Muscle layer of colon (tissue), 2 donors: ENCODE measurements around the gene NT5M.
"Not testable (repeated sequence)": the region's sequence is repeated elsewhere in the genome, so short reads cannot be mapped to it uniquely, and the experiment has no call there.

Experiments used
- H3K27ac ChIP-seq: one replicate; pipeline ENCODE4 v1.7.0; 2013; ENCODE audit warnings: low read depth, mild to moderate bottlenecking, low read length, moderate library complexity
- H3K27me3 ChIP-seq, 2 donors: one replicate each; pipeline ENCODE4 v1.7.0; 2013; ENCODE audit warnings: low read length in 2 of 2, mild to moderate bottlenecking in 2 of 2; ENCODE audit not compliant: insufficient read depth in 2 of 2, control insufficient read depth in 1 of 2
- H3K36me3 ChIP-seq: one replicate; pipeline ENCODE4 v1.7.0; 2013; ENCODE audit warnings: mild to moderate bottlenecking, low read length; ENCODE audit not compliant: insufficient read depth
- H3K4me1 ChIP-seq: one replicate; pipeline ENCODE4 v1.7.0; 2013; ENCODE audit warnings: mild to moderate bottlenecking, low read length; ENCODE audit not compliant: insufficient read depth
- H3K4me3 ChIP-seq, 2 donors: one replicate each; pipeline ENCODE4 v1.7.0; 2013; ENCODE audit warnings: low read length in 2 of 2, low read depth in 1 of 2, mild to moderate bottlenecking in 1 of 2, moderate library complexity in 1 of 2
- H3K9ac ChIP-seq: one replicate; pipeline ENCODE4 v1.7.0; 2013; ENCODE audit warnings: low read length
- H3K9me3 ChIP-seq: one replicate; pipeline ENCODE4 v1.7.0; 2013; ENCODE audit warnings: mild to moderate bottlenecking, low read length
- donor health status: abdominal sarcoma.
- donor health status: Adenocarcinoma of cecum.

The NT5M gene

DNA sequence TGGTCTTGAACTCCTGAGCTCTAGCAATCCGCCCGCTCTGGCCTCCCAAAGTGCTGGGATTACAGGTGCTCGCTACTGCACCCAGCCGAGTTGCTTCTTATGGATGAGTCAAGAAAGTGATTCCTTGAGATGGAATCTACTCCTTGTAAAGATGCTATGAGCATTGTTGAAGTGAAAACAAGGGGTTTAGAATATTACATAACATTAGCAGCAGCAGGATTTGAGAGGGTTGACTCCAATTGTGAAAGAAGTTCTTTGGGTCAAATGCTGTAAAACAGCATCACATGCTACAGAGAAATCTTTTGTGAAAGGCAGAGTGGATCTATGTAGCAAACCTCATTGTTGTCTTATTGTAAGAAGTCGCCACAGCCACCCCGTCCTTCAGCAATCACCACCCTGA, 72.7 kb downstream of the NT5M start:
- H3K36me3 ChIP-seq: no peaks in the 10 kb centered on the region
- H3K27ac ChIP-seq: no peak overlapping the region
- H3K9me3 ChIP-seq: no peaks in the 10 kb centered on the region
- H3K27me3 ChIP-seq: peaks cover 0 to 9% of the 10 kb centered on the region in 2 donors
- H3K4me1 ChIP-seq: no peaks in the 10 kb centered on the region
- no peak overlapping the region for H3K9ac ChIP-seq
- no peak overlapping the region for H3K4me3 ChIP-seq

GRCh38 chr17:17376362-17376761, 73.2 kb downstream of the NT5M start:
- no peaks in the 10 kb centered on the region for H3K4me1 ChIP-seq
- H3K27ac ChIP-seq: no peak overlapping the region
- H3K4me3 ChIP-seq: no peak overlapping the region

GRCh38 chr17:17377071-17377967, 74.1 kb downstream of the NT5M start:
- Histone ChIP-seq H3K4me3 (no peak overlapping the region), H3K4me1 (no peaks in the 10 kb centered on the region), H3K27ac (no peak overlapping the region), H3K36me3 (no peaks in the 10 kb centered on the region), H3K9ac (no peak overlapping the region), H3K27me3 (peaks cover 0 to 12% of the 10 kb centered on the region in 2 donors), H3K9me3 (no peaks in the 10 kb centered on the region)

More at GRCh38 chr17:17376362-17376761, 73.2 kb downstream of the NT5M start:
- H3K27me3 ChIP-seq: peaks cover 0 to 12% of the 10 kb centered on the region in 2 donors
- no peaks in the 10 kb centered on the region for H3K36me3 ChIP-seq
- H3K9me3 ChIP-seq: no peaks in the 10 kb centered on the region
- no peak overlapping the region for H3K9ac ChIP-seq

- Histone ChIP-seq H3K36me3 (no peaks in the 10 kb centered on the region), H3K9me3 (no peaks in the 10 kb centered on the region), H3K4me3 (no peak overlapping the region), H3K9ac (no peak overlapping the region), H3K27me3 (peaks cover 0 to 12% of the 10 kb centered on the region in 2 donors), H3K4me1 (no peaks in the 10 kb centered on the region), H3K27ac (no peak overlapping the region)
These were observed 76.2 kb downstream of the NT5M start for GRCh38 chr17:17379197-17379991.

GRCh38 chr17:17380145-17380925, 77.2 kb downstream of the NT5M start:
- no peak overlapping the region for H3K4me3 ChIP-seq
- H3K36me3 ChIP-seq: no peaks in the 10 kb centered on the region
- H3K4me1 ChIP-seq: no peaks in the 10 kb centered on the region
- H3K9me3 ChIP-seq: no peaks in the 10 kb centered on the region
- H3K27ac ChIP-seq: no peak overlapping the region
- H3K27me3 ChIP-seq: peaks cover 0 to 12% of the 10 kb centered on the region in 2 donors
- H3K9ac ChIP-seq: no peak overlapping the region

- Histone ChIP-seq H3K9ac (no peak overlapping the region), H3K36me3 (no peaks in the 10 kb centered on the region), H3K27ac (no peak overlapping the region), H3K4me1 (no peaks in the 10 kb centered on the region), H3K9me3 (no peaks in the 10 kb centered on the region), H3K27me3 (peaks cover 0 to 12% of the 10 kb centered on the region in 2 donors), H3K4me3 (no peak overlapping the region)
These were observed 78.4 kb downstream of the NT5M start for GRCh38 chr17:17381446-17382064.

- H3K9ac ChIP-seq: no peak overlapping the region
- no peaks in the 10 kb centered on the region for H3K36me3 ChIP-seq
- H3K27ac ChIP-seq: no peak overlapping the region
- no peaks in the 10 kb centered on the region for H3K9me3 ChIP-seq
- peaks cover 0 to 12% of the 10 kb centered on the region in 2 donors for H3K27me3 ChIP-seq
- no peak overlapping the region for H3K4me3 ChIP-seq
- H3K4me1 ChIP-seq: no peaks in the 10 kb centered on the region
These were observed 78.9 kb downstream of the NT5M start for GRCh38 chr17:17382065-17382459.

DNA sequence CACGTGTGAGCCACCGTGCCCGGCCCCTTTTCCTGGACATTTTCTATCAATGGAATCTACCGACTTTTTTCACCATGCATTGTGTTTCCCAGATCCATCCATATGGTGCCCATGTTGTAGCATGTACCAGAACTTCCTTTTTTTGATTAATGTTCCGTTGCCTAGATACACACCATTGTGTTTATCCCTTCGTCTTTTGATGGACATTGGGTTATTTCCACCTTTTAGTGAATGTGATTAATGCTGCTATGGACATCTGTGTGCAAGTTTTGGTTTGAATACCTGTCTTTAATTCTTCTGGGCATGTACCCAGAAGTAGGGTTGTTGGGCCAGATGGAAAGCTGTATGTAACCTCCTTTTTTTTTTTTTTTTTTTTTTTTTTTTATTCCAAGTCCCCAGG, 79.8 kb downstream of the NT5M start:
- no peak overlapping the region for H3K4me3 ChIP-seq
- no peak overlapping the region for H3K27ac ChIP-seq
- no peaks in the 10 kb centered on the region for H3K9me3 ChIP-seq
- H3K4me1 ChIP-seq: no peaks in the 10 kb centered on the region
- peaks cover 0 to 12% of the 10 kb centered on the region in 2 donors for H3K27me3 ChIP-seq
- H3K9ac ChIP-seq: no peak overlapping the region
- no peaks in the 10 kb centered on the region for H3K36me3 ChIP-seq

- not testable (repeated sequence) for H3K9ac ChIP-seq, H3K4me3 ChIP-seq, H3K9me3 ChIP-seq, H3K4me1 ChIP-seq, H3K36me3 ChIP-seq, H3K27ac ChIP-seq
- H3K27me3 ChIP-seq: peaks cover 0 to 14% of the 10 kb centered on the region in 2 donors
These were observed 80.5 kb downstream of the NT5M start for GRCh38 chr17:17383431-17384290.

- no peak overlapping the region for H3K27ac ChIP-seq
- no peak overlapping the region for H3K4me3 ChIP-seq
- no peaks in the 10 kb centered on the region for H3K36me3 ChIP-seq
- H3K9ac ChIP-seq: no peak overlapping the region
- H3K4me1 ChIP-seq: no peaks in the 10 kb centered on the region
- peaks cover 0 to 19% of the 10 kb centered on the region in 2 donors for H3K27me3 ChIP-seq
- no peaks in the 10 kb centered on the region for H3K9me3 ChIP-seq
These were observed 81.1 kb downstream of the NT5M start for GRCh38 chr17:17384291-17384615.
